GM12878 (cell line): Measurements from ENCODE around the gene ARL5C. TPM values are rescaled to one million over a fixed set of nuclear protein-coding genes. Genes with fewer than 3 reads are reported as not detected.

Source experiments
- ATAC-seq: fragments of 200-7000 bp; cut with Tn5 transposase; 3 replicates; pipeline ENCODE4 v1.9.1; 2020; ENCODE audit warnings: mild to moderate bottlenecking, moderate library complexity
- BruUV-seq: library from RNA; stranded (reverse); fragments of 400-500 nt; replicated peaks from 2 replicates; lab custom pipeline; 2021; lab: Mats Ljungman, UMichigan
- CTCF ChIA-PET: fragments of 300-600 bp; sonication (Branson Sonifier 250); formaldehyde crosslinking; extraction: SDS; loops from one replicate; lab custom pipeline; 2021; ENCODE audit warnings: inconsistent platforms; lab: Yijun Ruan, JAX
- POLR2A ChIA-PET: fragments of 350-600 bp; formaldehyde crosslinking; extraction: SDS; loops from one replicate; lab custom pipeline; 2021; ENCODE audit warnings: inconsistent platforms; lab: Charles Lee
- RAD21 ChIA-PET: fragments of 300-600 bp; sonication (Branson Sonifier 250); formaldehyde crosslinking; loops from one replicate; lab custom pipeline; 2023; ENCODE audit warnings: antibody characterized with exemption; ENCODE audit not compliant: unreplicated experiment; lab: Charles Lee
- SMC1A ChIA-PET: fragments of 300-600 bp; sonication (Branson Sonifier 250); formaldehyde crosslinking; loops from one replicate; lab custom pipeline; 2023; ENCODE audit not compliant: unreplicated experiment, uncharacterized antibody; lab: Charles Lee
- DNase-seq: peaks from one replicate; pipeline ENCODE4 v3.0.0-alpha.2; 2011; ENCODE audit warnings: low read depth, low spot score
- FAIRE-seq: peaks from 3 replicates; lab custom pipeline; 2011; peaks lifted over from hg19 to GRCh38; lab: Jason Lieb, UNC
- H2AFZ ChIP-seq: 2 replicates; pipeline ENCODE4 v1.6.0; 2011; ENCODE audit warnings: low read depth, low read length, control low read depth; ENCODE audit not compliant: control insufficient read depth
- H3K27ac ChIP-seq: 2 replicates; pipeline ENCODE4 v1.5.1; 2011; ENCODE audit warnings: control low read depth; ENCODE audit not compliant: control insufficient read depth, insufficient read depth
- H3K27me3 ChIP-seq, 2 experiments: replicated peaks in 1 of 2; 2 replicates each; pipeline versions ENCODE4 v1.6.0 to v1.6.1; 2011; ENCODE audit warnings: low read length in 1 of 2; ENCODE audit not compliant: control insufficient read depth in 2 of 2, insufficient read depth in 2 of 2
- H3K36me3 ChIP-seq, 2 experiments: 2 replicates each; pipeline ENCODE4 v1.5.1; 2011; ENCODE audit warnings: low read length in 1 of 2; ENCODE audit not compliant: control insufficient read depth in 2 of 2, insufficient read depth in 2 of 2
- H3K4me1 ChIP-seq: 2 replicates; pipeline ENCODE4 v1.6.1; 2011; ENCODE audit warnings: mild to moderate bottlenecking, low read length, moderate library complexity, mixed read lengths; ENCODE audit not compliant: control insufficient read depth, insufficient read depth
- H3K4me2 ChIP-seq: 2 replicates; pipeline ENCODE4 v1.6.0; 2011; ENCODE audit warnings: control low read depth; ENCODE audit not compliant: control insufficient read depth, insufficient read depth
- H3K4me3 ChIP-seq: fragments of 200-600 bp; sonication (generic); 2 replicates; pipeline ENCODE4 v1.5.1; 2016
- H3K79me2 ChIP-seq: 2 replicates; pipeline ENCODE4 v1.6.0; 2011; ENCODE audit warnings: low read length; ENCODE audit not compliant: control insufficient read depth, insufficient read depth
- H3K9ac ChIP-seq: 2 replicates; pipeline ENCODE4 v1.8.0; 2011; ENCODE audit warnings: low read length, control low read depth, mixed read lengths; ENCODE audit not compliant: control insufficient read depth, insufficient read depth
- H3K9me3 ChIP-seq: replicated peaks from 3 replicates; pipeline ENCODE4 v1.5.1; 2011; ENCODE audit warnings: mild to moderate bottlenecking, low read length; ENCODE audit not compliant: control insufficient read depth, insufficient read depth
- H4K20me1 ChIP-seq: 2 replicates; pipeline ENCODE4 v1.6.0; 2011; ENCODE audit not compliant: control insufficient read depth, insufficient read depth
- CHD2 ChIP-seq: IDR thresholded peaks from 2 replicates; pipeline ENCODE4 v1.6.1; 2011; ENCODE audit warnings: low read depth, low read length, improper control_type of control experiment, borderline replicate concordance
- EGR1 ChIP-seq, 2 experiments: IDR thresholded peaks; 1 replicate in 1 of 2; 2 replicates in 1 of 2; pipeline ENCODE4 v1.6.1; 2011 to 2012; ENCODE audit warnings: low read depth in 2 of 2, low read length in 2 of 2, borderline replicate concordance in 1 of 2, mild to moderate bottlenecking in 1 of 2, moderate library complexity in 1 of 2
- GABPA ChIP-seq: IDR thresholded peaks from 2 replicates; pipeline ENCODE4 v1.6.1; 2014; ENCODE audit warnings: antibody characterized with exemption, low read depth, mild to moderate bottlenecking, inconsistent platforms
- KLF5 ChIP-seq: fragments of 450-650 bp; IDR thresholded peaks from 2 replicates; pipeline ENCODE4 v1.6.1; 2014; ENCODE audit warnings: mild to moderate bottlenecking; ENCODE audit not compliant: partially characterized antibody
- LARP7 ChIP-seq: fragments of 450-650 bp; IDR thresholded peaks from 2 replicates; pipeline ENCODE4 v1.6.1; 2017; ENCODE audit warnings: mild to moderate bottlenecking
- PML ChIP-seq: IDR thresholded peaks from 2 replicates; pipeline ENCODE4 v1.6.1; 2012; ENCODE audit warnings: low read length, inconsistent platforms
- SMC3 ChIP-seq: IDR thresholded peaks from 2 replicates; pipeline ENCODE4 v1.6.1; 2011; ENCODE audit warnings: low read length, improper control_type of control experiment, borderline replicate concordance
- SUZ12 ChIP-seq: fragments of 200-600 bp; sonication (generic); IDR thresholded peaks from one replicate; pipeline ENCODE4 v1.6.1; 2018; ENCODE audit warnings: antibody characterized with exemption, mild to moderate bottlenecking; ENCODE audit not compliant: unreplicated experiment
- WGBS: methylation state at CpG from one replicate; pipeline ENCODE4 v1.1.6; 2016; ENCODE audit warnings: low lambda C conversion rate; ENCODE audit not compliant: insufficient replicate concordance, insufficient coverage; ENCODE audit errors: missing lambda C conversion rate; 5-methylcytosine and 5-hydroxymethylcytosine counted together
- in situ Hi-C: fragments of 300-500 bp; cut with MboI; formaldehyde crosslinking; loops from 9 replicates; pipeline ENCODE4 v1.14.3; 2018; ENCODE audit warnings: mixed read lengths
- intact Hi-C: fragments of 100-400 bp; cut with micrococcal nuclease; formaldehyde crosslinking; loops from one replicate; pipeline ENCODE4 v1.14.2; 2022; ENCODE audit not compliant: unreplicated experiment
- polyA plus RNA-seq, 11 experiments: library from polyadenylated mRNA; depleted of rRNA in 4 of 11; unstranded in 6 of 11; stranded (reverse) in 5 of 11; fragments of >200 nt; fragmentation: Nextera tagmentation in 4 of 11; fragmentation: Illumina TruSeq in 1 of 11; extraction: Ambion mirVana in 4 of 11; extraction: Trizol in 1 of 11; gene quantifications; 1 replicate in 1 of 11; 2 replicates in 10 of 11; pipeline versions ENCODE4 v1.2.1 to v1.2.3, GENCODE V29; 2011 to 2016; ENCODE audit warnings: inconsistent platforms in 2 of 11, missing spikeins in 2 of 11, low read depth in 1 of 11
- total RNA-seq, 4 experiments: library from RNA; depleted of rRNA in 3 of 4; stranded (reverse); fragments of >200 nt in 3 of 4; fragmentation: Illumina TruSeq in 1 of 4; extraction: Trizol in 1 of 4; gene quantifications; 2 replicates each; pipeline versions ENCODE4 v1.2.1 to v1.2.3, GENCODE V29; 2013 to 2021
- TF ChIP-seq, protein P1 (sequence below): fragments of 450-650 bp; IDR thresholded peaks from 2 replicates; pipeline ENCODE4 v1.6.1; 2017; ENCODE audit warnings: borderline replicate concordance
- TF ChIP-seq, protein P2 (sequence below): IDR thresholded peaks from 2 replicates; pipeline ENCODE4 v1.6.1; 2011; ENCODE audit warnings: low read depth, low read length, improper control_type of control experiment, borderline replicate concordance

Gene ARL5C
- total and polyA plus RNA-seq, 10 of the 15 experiments (the other 5 are each of a cell fraction or from before 2014, with no cell fraction given), result not detected

GRCh38 chr17:39146273-39146672 lies 19.7 kb downstream of the ARL5C start:
- SMC1A ChIA-PET, result interaction anchor here (0.7 to 1.2 kb wide), 2 partner anchors 108 to 164 kb away, joined by 3 to 4 read pairs; no protein-coding TSS in a partner anchor
- no peak for DNase-seq
- no peaks in the 10 kb centered on the region for H3K79me2 ChIP-seq
- TF ChIP-seq CHD2, result no peak
- TF ChIP-seq EGR1 (IDR thresholded peaks at IDR 0.05; ENCODE audit: borderline replicate concordance in 1 of 2, low read depth in 2 of 2, low read length in 2 of 2), result no peak
- no peak for TF ChIP-seq SMC3
- TF ChIP-seq KLF5, result no peak
- TF ChIP-seq PML, result no peak
- TF ChIP-seq, protein P1, sequence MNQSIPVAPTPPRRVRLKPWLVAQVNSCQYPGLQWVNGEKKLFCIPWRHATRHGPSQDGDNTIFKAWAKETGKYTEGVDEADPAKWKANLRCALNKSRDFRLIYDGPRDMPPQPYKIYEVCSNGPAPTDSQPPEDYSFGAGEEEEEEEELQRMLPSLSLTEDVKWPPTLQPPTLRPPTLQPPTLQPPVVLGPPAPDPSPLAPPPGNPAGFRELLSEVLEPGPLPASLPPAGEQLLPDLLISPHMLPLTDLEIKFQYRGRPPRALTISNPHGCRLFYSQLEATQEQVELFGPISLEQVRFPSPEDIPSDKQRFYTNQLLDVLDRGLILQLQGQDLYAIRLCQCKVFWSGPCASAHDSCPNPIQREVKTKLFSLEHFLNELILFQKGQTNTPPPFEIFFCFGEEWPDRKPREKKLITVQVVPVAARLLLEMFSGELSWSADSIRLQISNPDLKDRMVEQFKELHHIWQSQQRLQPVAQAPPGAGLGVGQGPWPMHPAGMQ, result no peak
- no peak for TF ChIP-seq LARP7
- TF ChIP-seq GABPA, result no peak
- TF ChIP-seq SUZ12, result no peak
- TF ChIP-seq, protein P2, sequence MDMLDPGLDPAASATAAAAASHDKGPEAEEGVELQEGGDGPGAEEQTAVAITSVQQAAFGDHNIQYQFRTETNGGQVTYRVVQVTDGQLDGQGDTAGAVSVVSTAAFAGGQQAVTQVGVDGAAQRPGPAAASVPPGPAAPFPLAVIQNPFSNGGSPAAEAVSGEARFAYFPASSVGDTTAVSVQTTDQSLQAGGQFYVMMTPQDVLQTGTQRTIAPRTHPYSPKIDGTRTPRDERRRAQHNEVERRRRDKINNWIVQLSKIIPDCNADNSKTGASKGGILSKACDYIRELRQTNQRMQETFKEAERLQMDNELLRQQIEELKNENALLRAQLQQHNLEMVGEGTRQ, result no peak
- TF ChIP-seq, all 136 proteins: peak for 0
- in situ Hi-C loops, result loop anchor here (5.0 kb wide), 1 partner anchor 74 kb away; no protein-coding TSS in a partner anchor
- 61% methylated on average over 3 of the region's 3 CpGs for WGBS
- ChIA-PET RAD21 (interaction anchor here (2.6 kb wide), 1 partner anchor 163 kb away, joined by 12 read pairs; no protein-coding TSS in a partner anchor), POLR2A (interaction anchor here (0.7 kb wide), 2 partner anchors 167 to 227 kb away, joined by 5 read pairs; no protein-coding TSS in a partner anchor), CTCF (interaction anchor here (0.6 to 0.7 kb wide), 2 partner anchors 113 to 168 kb away, joined by 3 to 4 read pairs; no protein-coding TSS in a partner anchor)
- Histone ChIP-seq H2AFZ (no peak overlapping the region), H3K4me1 (no peaks in the 10 kb centered on the region), H3K27ac (no peak overlapping the region), H4K20me1 (no peaks in the 10 kb centered on the region), H3K36me3 (no peaks in the 10 kb centered on the region), H3K4me3 (no peak overlapping the region), H3K4me2 (no peak overlapping the region), H3K9me3 (no peaks in the 10 kb centered on the region), H3K9ac (no peak overlapping the region), H3K27me3 (peaks cover 5 to 13% of the 10 kb centered on the region in 2 experiments)
- FAIRE-seq (no peak), ATAC-seq (no peak)
- BruUV-seq, result no TSS peak
- intact Hi-C loops, result loop anchor here (10.0 kb wide), 1 partner anchor 51 kb away; no protein-coding TSS in a partner anchor
